Measurements from ENCODE around the gene SPECC1L. TPM values are rescaled to one million over a fixed set of nuclear protein-coding genes. Genes with fewer than 3 reads are reported as not detected.

The SPECC1L gene
- total and polyA plus RNA-seq, 2 of the 8 experiments (the other 6 are each of a cell fraction or from before 2014, with no cell fraction given): 15.7 to 61.6 TPM

DNA sequence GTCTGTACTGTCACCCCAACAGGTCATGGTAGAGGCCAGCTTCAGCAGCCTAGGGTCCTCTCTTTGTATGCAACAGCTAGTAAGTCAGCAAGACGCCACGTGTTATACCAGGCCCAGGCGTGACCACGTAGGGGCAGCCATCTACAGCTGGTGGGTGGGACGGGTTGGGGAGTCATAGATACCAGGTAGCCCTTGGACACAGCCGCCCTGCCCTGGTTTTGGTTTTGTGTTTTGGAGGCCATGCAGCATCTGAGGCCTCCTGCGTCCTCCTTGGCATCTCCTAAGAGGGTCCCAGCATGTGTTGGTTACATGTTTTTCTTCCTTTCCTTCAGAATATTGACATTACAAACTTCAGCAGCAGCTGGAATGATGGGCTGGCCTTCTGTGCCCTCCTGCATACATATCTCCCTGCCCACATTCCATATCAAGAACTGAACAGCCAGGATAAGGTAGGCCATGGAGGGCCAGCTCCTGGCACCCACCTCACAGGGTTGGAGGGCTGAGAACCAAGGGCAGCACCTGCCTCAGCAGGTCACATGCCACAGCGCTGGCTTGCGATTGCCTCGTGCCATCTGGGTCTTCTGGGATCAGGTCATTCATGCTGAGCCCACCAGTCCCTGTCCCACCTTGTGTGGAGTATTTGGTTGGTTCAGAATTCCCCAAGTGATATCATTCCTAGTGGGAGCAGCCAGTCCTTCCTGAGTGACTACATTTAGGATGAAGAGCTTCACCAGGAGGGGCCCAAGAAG lies 140.8 kb downstream of the SPECC1L start:
- H3K9me3 ChIP-seq (ENCODE audit: insufficient read depth in 2 of 2, low read depth in 1 of 2, low read length in 1 of 2): no peaks in the 10 kb centered on the region
- H3K4me2 ChIP-seq (ENCODE audit: insufficient read depth in 1 of 2, low read depth in 2 of 2, low read length in 2 of 2): no peak overlapping the region
- H4K91ac ChIP-seq (replicated peaks; ENCODE audit: insufficient read length, low read length): no peak overlapping the region
- no peak overlapping the region for H3K23ac ChIP-seq (ENCODE audit: insufficient read length)
- H3K18ac ChIP-seq (ENCODE audit: extremely low read depth, low read length): no peak overlapping the region
- ChIA-PET CTCF (ENCODE audit: partially characterized antibody) (interaction anchor here (0.9 to 8.3 kb wide), 5 partner anchors 11 to 96 kb away, joined by 3 to 83 read pairs (median 3); no protein-coding TSS in a partner anchor), POLR2A (ENCODE audit: partially characterized antibody) (interaction anchor here (0.5 kb wide), 1 partner anchor 45 kb away, joined by 3 read pairs; no protein-coding TSS in a partner anchor)
- H2AK5ac ChIP-seq (ENCODE audit: low read depth, low read length): no peak overlapping the region
- no peaks in the 10 kb centered on the region for H3K79me1 ChIP-seq (ENCODE audit: low read depth, low read length)
- peaks cover 0 to 1% of the 10 kb centered on the region in 2 experiments for H4K20me1 ChIP-seq (replicated peaks in 1 of 2; ENCODE audit: control insufficient read depth in 1 of 2, insufficient read depth in 2 of 2, low read length in 2 of 2)
- no peak overlapping the region for H4K5ac ChIP-seq (ENCODE audit: insufficient read length, low read depth, low read length)
- no peak overlapping the region; the same call in 1 of the 2 replicates for H2BK5ac ChIP-seq (ENCODE audit: low read depth, low read length)
- H3K27me3 ChIP-seq (replicated peaks in 1 of 4; ENCODE audit: control insufficient read depth in 3 of 4, extremely low read depth in 1 of 4, insufficient read depth in 3 of 4, low read length in 3 of 4): no peaks in the 10 kb centered on the region
- H2BK15ac ChIP-seq (ENCODE audit: low read length): no peak overlapping the region
- H3K14ac ChIP-seq (ENCODE audit: insufficient read length): no peak overlapping the region
- no peak overlapping the region for H2AFZ ChIP-seq (ENCODE audit: low read length)
- peaks cover 6 to 19% (median 11%) of the 10 kb centered on the region in 4 experiments; a peak in 7 of 8 replicates for H3K36me3 ChIP-seq (ENCODE audit: control insufficient read depth in 2 of 4, insufficient read depth in 4 of 4, low read length in 3 of 4)
- no peak overlapping the region for H2BK120ac ChIP-seq (replicated peaks; ENCODE audit: low read depth, low read length)
- H3K9ac ChIP-seq (replicated peaks in 1 of 4; ENCODE audit: extremely low read depth in 1 of 4, low read depth in 3 of 4, low read length in 3 of 4): no peak overlapping the region
- 93% methylated on average over 9 of the region's 10 CpGs; no CpG with 5 or more reads in 1 of the 2 experiments for WGBS, 2 experiments (ENCODE audit: extremely low coverage in 1 of 2, insufficient coverage in 1 of 2, insufficient read length in 1 of 2, insufficient replicate concordance in 2 of 2, low coverage in 1 of 2, low lambda C conversion rate in 2 of 2, missing lambda C conversion rate in 1 of 2)
- H3K4ac ChIP-seq (replicated peaks; ENCODE audit: insufficient read length, low read depth, low read length): no peak overlapping the region
- H4K8ac ChIP-seq (ENCODE audit: extremely low read depth, insufficient read depth, low read length): no peak overlapping the region
- no peak overlapping the region for H2BK20ac ChIP-seq (ENCODE audit: low read length)
- no peak overlapping the region for H3K4me3 ChIP-seq (ENCODE audit: extremely low read depth in 1 of 4, insufficient read depth in 2 of 4, low read depth in 3 of 4, low read length in 4 of 4)
- H3K56ac ChIP-seq (replicated peaks; ENCODE audit: insufficient read length, low read depth, low read length): no peak overlapping the region
- no peaks in the 10 kb centered on the region for H3K23me2 ChIP-seq (ENCODE audit: low read depth, low read length)
- no peaks in the 10 kb centered on the region for H3K79me2 ChIP-seq (ENCODE audit: control insufficient read depth in 1 of 2, insufficient read depth in 2 of 2, low read length in 2 of 2)
- FAIRE-seq: no peak
- no peak overlapping the region for H2BK12ac ChIP-seq (ENCODE audit: low read depth, low read length)
- peaks cover 0 to 8% (median 0%) of the 10 kb centered on the region in 4 experiments; a peak in 2 of 7 replicates for H3K4me1 ChIP-seq (replicated peaks in 1 of 4; ENCODE audit: control insufficient read depth in 3 of 4, insufficient read depth in 4 of 4, low read length in 3 of 4)
- no peak overlapping the region; the same call in 1 of the 2 replicates for H3K27ac ChIP-seq (ENCODE audit: low read depth, low read length)
- no peak for DNase-seq (ENCODE audit: low read depth in 1 of 2, low spot score in 2 of 2)
- TF ChIP-seq, protein P1, sequence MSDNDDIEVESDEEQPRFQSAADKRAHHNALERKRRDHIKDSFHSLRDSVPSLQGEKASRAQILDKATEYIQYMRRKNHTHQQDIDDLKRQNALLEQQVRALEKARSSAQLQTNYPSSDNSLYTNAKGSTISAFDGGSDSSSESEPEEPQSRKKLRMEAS (IDR thresholded peaks at IDR 0.05): no peak
- no peak for TF ChIP-seq SIRT6 (IDR thresholded peaks at IDR 0.05; ENCODE audit: low read length)
- TF ChIP-seq SRF (IDR thresholded peaks at IDR 0.05; ENCODE audit: low read depth, low read length): no peak
- TF ChIP-seq RFX5 (IDR thresholded peaks at IDR 0.05; ENCODE audit: borderline replicate concordance, low read depth, low read length): no peak
- no peak for TF ChIP-seq POLR2A (IDR thresholded peaks at IDR 0.05; ENCODE audit: control extremely low read depth in 1 of 2, low read depth in 2 of 2, low read length in 2 of 2)
- TF ChIP-seq KDM4A (IDR thresholded peaks at IDR 0.05; ENCODE audit: low read depth, low read length, severe bottlenecking): no peak
- no peak for TF ChIP-seq BCL11A (IDR thresholded peaks at IDR 0.05; ENCODE audit: low read depth in 2 of 2, low read length in 2 of 2)
- no peak for TF ChIP-seq CBX8 (IDR thresholded peaks at IDR 0.05; ENCODE audit: borderline replicate concordance, low read depth, low read length)
- TF ChIP-seq JUN (IDR thresholded peaks at IDR 0.05; ENCODE audit: low read depth, low read length): no peak
- no peak for TF ChIP-seq GABPA (IDR thresholded peaks at IDR 0.05; ENCODE audit: borderline replicate concordance, insufficient read depth, low read length)
- TF ChIP-seq POU5F1 (IDR thresholded peaks at IDR 0.05; ENCODE audit: low read depth, low read length): no peak
- no peak for TF ChIP-seq NANOG (IDR thresholded peaks at IDR 0.05; ENCODE audit: insufficient read depth, low read depth, low read length, poor library complexity, severe bottlenecking)
- TF ChIP-seq POLR2AphosphoS5 (IDR thresholded peaks at IDR 0.05; ENCODE audit: low read depth, low read length): no peak
